MCF 10A (cell line): ENCODE measurements around the gene PHACTR3. TPM values are rescaled to one million over a fixed set of nuclear protein-coding genes. Genes with fewer than 3 reads are reported as not detected.

Source experiments
- BruUV-seq: library from RNA; stranded (reverse); fragments of 400-500 nt; replicated peaks from 2 replicates; lab custom pipeline; 2021; lab: Mats Ljungman, UMichigan
- CTCF ChIA-PET: fragments of 300-600 bp; sonication (Branson Sonifier 250); formaldehyde crosslinking; extraction: SDS; loops from one replicate; lab custom pipeline; 2021; ENCODE audit warnings: antibody characterized with exemption, inconsistent platforms; lab: Yijun Ruan, JAX
- POLR2A ChIA-PET: fragments of 300-600, 350-650 bp; sonication (Branson Sonifier 250); formaldehyde crosslinking; extraction: SDS; loops from one replicate; lab custom pipeline; 2020; ENCODE audit warnings: antibody characterized with exemption, inconsistent platforms; lab: Yijun Ruan, JAX
- DNase-seq: peaks from one replicate; pipeline ENCODE4 v3.0.0-alpha.2; 2018; ENCODE audit not compliant: unreplicated experiment
- H3K27ac Mint-ChIP-seq: one replicate; pipeline ENCODE4 v1.8.0; 2022; ENCODE audit warnings: mild to moderate bottlenecking, low read depth, mixed read lengths; ENCODE audit not compliant: unreplicated experiment
- H3K27me3 Mint-ChIP-seq: one replicate; pipeline ENCODE4 v1.8.0; 2022; ENCODE audit warnings: mixed read lengths; ENCODE audit not compliant: insufficient read depth, unreplicated experiment
- H3K36me3 Mint-ChIP-seq: one replicate; pipeline ENCODE4 v1.8.0; 2022; ENCODE audit warnings: mild to moderate bottlenecking, moderate library complexity, mixed read lengths; ENCODE audit not compliant: insufficient read depth, unreplicated experiment
- H3K4me1 Mint-ChIP-seq: one replicate; pipeline ENCODE4 v1.8.0; 2022; ENCODE audit warnings: mixed read lengths; ENCODE audit not compliant: insufficient read depth, unreplicated experiment
- H3K4me3 Mint-ChIP-seq: one replicate; pipeline ENCODE4 v1.8.0; 2022; ENCODE audit warnings: mild to moderate bottlenecking, moderate library complexity, mixed read lengths; ENCODE audit not compliant: unreplicated experiment
- H3K9me3 Mint-ChIP-seq: one replicate; pipeline ENCODE4 v1.8.0; 2022; ENCODE audit warnings: mixed read lengths; ENCODE audit not compliant: unreplicated experiment
- CTCF ChIP-seq: fragments of 200-600 bp; IDR thresholded peaks from one replicate; pipeline ENCODE4 v1.8.0; 2022; ENCODE audit warnings: antibody characterized with exemption, mild to moderate bottlenecking; ENCODE audit not compliant: unreplicated experiment
- intact Hi-C: fragments of 100-400 bp; cut with micrococcal nuclease; formaldehyde crosslinking; loops from 2 replicates; pipeline ENCODE4 v1.14.1; 2022
- total RNA-seq: library from RNA; stranded (reverse); gene quantifications from 2 replicates; pipeline ENCODE4 v1.2.3, GENCODE V29; 2022

Gene PHACTR3
- total RNA-seq, 1 experiment from 2014 or later = 22.8 TPM

DNA sequence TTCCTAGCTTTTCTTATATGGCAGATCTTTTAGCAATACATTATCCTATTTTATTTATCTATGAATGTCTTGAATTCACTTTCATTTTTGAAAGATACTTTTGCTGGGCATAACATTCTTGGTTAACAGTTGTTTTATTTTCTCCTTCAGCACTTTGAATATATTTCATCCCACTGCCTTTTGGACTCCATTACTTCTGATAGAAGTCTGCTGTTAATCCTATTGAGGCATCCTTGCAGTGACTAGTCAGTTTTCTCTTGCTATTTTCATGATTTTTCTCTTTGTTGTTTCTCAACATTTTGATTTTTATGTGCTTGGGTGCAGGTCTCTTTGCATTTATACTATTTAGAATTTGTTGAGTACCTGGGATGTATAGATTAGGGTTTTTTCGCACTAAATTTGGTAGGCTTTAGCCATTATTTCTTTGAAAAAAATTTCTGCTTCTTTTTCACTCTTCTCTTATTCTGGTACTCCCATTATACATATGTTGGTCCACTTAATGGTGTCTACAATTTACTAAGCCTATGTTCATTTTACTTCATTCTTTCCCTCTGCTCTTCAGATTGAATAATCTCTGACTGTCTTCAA is 53.2 kb downstream of the PHACTR3 start:
- intact Hi-C loops = no loop called here
- Mint-ChIP-seq H3K36me3 (no peaks in the 10 kb centered on the region), H3K4me3 (no peak overlapping the region), H3K27ac (no peak overlapping the region), H3K9me3 (peaks cover 23% of the 10 kb centered on the region), H3K27me3 (peaks cover 50% of the 10 kb centered on the region), H3K4me1 (no peaks in the 10 kb centered on the region)
- no peak for TF ChIP-seq CTCF
- BruUV-seq = no TSS peak
- ChIA-PET CTCF (interaction anchor here (0.6 kb wide), 1 partner anchor 8 kb away, joined by 4 read pairs; no protein-coding TSS in a partner anchor), POLR2A (interaction anchor here (0.8 kb wide), 1 partner anchor 50 kb away, joined by 3 read pairs; no protein-coding TSS in a partner anchor)
- DNase-seq = no peak

GRCh38 chr20:59660471-59660870 is 56.1 kb downstream of the PHACTR3 start:
- TF ChIP-seq CTCF = no peak
- peaks cover 23% of the 10 kb centered on the region for H3K9me3 Mint-ChIP-seq
- no peak overlapping the region for H3K4me3 Mint-ChIP-seq
- CTCF ChIA-PET = no interaction called here
- no peak overlapping the region for H3K27ac Mint-ChIP-seq
- intact Hi-C loops = no loop called here
- H3K36me3 Mint-ChIP-seq = no peaks in the 10 kb centered on the region
- H3K4me1 Mint-ChIP-seq = no peaks in the 10 kb centered on the region
- DNase-seq = no peak
- peaks cover 58% of the 10 kb centered on the region for H3K27me3 Mint-ChIP-seq
- POLR2A ChIA-PET = no interaction called here
- no TSS peak for BruUV-seq

- H3K4me3 Mint-ChIP-seq = no peak overlapping the region
- BruUV-seq = no TSS peak
- intact Hi-C loops = no loop called here
- H3K36me3 Mint-ChIP-seq = no peaks in the 10 kb centered on the region
- TF ChIP-seq CTCF = no peak
- H3K9me3 Mint-ChIP-seq = peaks cover 21% of the 10 kb centered on the region
- ChIA-PET CTCF (no interaction called here), POLR2A (no interaction called here)
- DNase-seq = no peak
- H3K27ac Mint-ChIP-seq = no peak overlapping the region
- H3K27me3 Mint-ChIP-seq = peaks cover 58% of the 10 kb centered on the region
- no peaks in the 10 kb centered on the region for H3K4me1 Mint-ChIP-seq
These were observed 56.8 kb downstream of the PHACTR3 start for GRCh38 chr20:59661153-59661552.

DNA sequence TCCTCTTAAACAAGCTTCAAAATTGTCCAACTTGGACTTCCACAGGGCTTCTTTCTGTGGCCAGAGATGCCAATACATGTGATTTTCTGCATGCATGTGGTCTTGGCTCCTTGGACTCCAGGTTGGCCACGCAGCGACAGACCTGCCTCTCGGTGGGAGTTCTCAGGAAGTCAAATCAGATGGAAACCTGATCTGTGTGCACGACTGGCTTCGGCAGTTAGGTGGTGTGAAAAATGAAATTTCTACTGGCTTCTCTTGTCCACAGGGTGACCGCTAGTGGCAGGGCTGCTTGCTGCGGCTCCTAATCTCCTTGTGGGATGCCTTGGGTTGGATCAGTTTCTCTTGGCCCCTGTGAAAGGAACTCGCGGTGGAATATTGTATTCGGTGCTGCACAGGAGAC is 57.3 kb downstream of the PHACTR3 start:
- H3K4me3 Mint-ChIP-seq = no peak overlapping the region
- intact Hi-C loops = no loop called here
- H3K27me3 Mint-ChIP-seq = peaks cover 62% of the 10 kb centered on the region
- POLR2A ChIA-PET = no interaction called here
- H3K36me3 Mint-ChIP-seq = no peaks in the 10 kb centered on the region
- no peak for TF ChIP-seq CTCF
- CTCF ChIA-PET = no interaction called here
- peaks cover 16% of the 10 kb centered on the region for H3K9me3 Mint-ChIP-seq
- no peaks in the 10 kb centered on the region for H3K4me1 Mint-ChIP-seq
- H3K27ac Mint-ChIP-seq = no peak overlapping the region
- DNase-seq = no peak
- no TSS peak for BruUV-seq
